Thyroid gland (tissue), 4 donors: Measurements from ENCODE around the gene ERO1A. TPM values are rescaled to one million over a fixed set of nuclear protein-coding genes. Genes with fewer than 3 reads are reported as not detected.

Source experiments
- DNase-seq, 2 donors: peaks; one replicate each; pipeline ENCODE4 v3.0.0-alpha.2; 2019
- H3K27ac ChIP-seq, 3 donors: fragments of 200-600 bp; sonication (generic); 1 replicate in 2 of 3; 2 replicates in 1 of 3; pipeline ENCODE4 v1.5.1; 2016 to 2019; ENCODE audit warnings: mild to moderate bottlenecking in 1 of 3, moderate library complexity in 1 of 3
- H3K27me3 ChIP-seq: fragments of 200-600 bp; sonication (generic); one replicate; pipeline ENCODE4 v1.5.1; 2019
- H3K36me3 ChIP-seq, 2 donors: fragments of 200-600 bp; sonication (generic); one replicate each; pipeline ENCODE4 v1.5.1; 2016 to 2019
- H3K4me1 ChIP-seq, 2 donors: fragments of 200-600 bp; sonication (generic); one replicate each; pipeline ENCODE4 v1.5.1; 2017 to 2019
- H3K4me3 ChIP-seq, 3 donors: fragments of 200-600 bp; sonication (generic); replicated peaks in 1 of 3; 1 replicate in 2 of 3; 2 replicates in 1 of 3; pipeline ENCODE4 v1.5.1; 2016; ENCODE audit warnings: mild to moderate bottlenecking in 1 of 3
- H3K9me3 ChIP-seq: fragments of 200-600 bp; sonication (generic); one replicate; pipeline ENCODE4 v1.5.1; 2017
- POLR2A ChIP-seq, 2 donors: fragments of 450-650 bp; IDR thresholded peaks; one replicate each; pipeline ENCODE4 v1.6.1; 2017; ENCODE audit warnings: antibody characterized with exemption in 2 of 2, mild to moderate bottlenecking in 2 of 2, moderate library complexity in 1 of 2
- WGBS, 2 donors: methylation state at CpG; one replicate each; pipeline ENCODE4 v1.1.5; 2017; 5-methylcytosine and 5-hydroxymethylcytosine counted together
- intact Hi-C: fragments of 100-400 bp; cut with DNase I; formaldehyde crosslinking; loops from one replicate; pipeline ENCODE4 v1.15.1; 2023
- total RNA-seq, 4 donors: library from RNA; depleted of rRNA; stranded (reverse); fragments of >200 nt; gene quantifications; one replicate each; pipeline ENCODE4 v1.2.3, GENCODE V29; 2016
- TF ChIP-seq, protein P1 (sequence below), 6 experiments: fragments of 200-600 bp in 3 of 6; fragments of 450-650 bp in 3 of 6; sonication (generic) in 3 of 6; IDR thresholded peaks; one replicate each; pipeline ENCODE4 v1.5.1; 2016 to 2019; ENCODE audit warnings: antibody characterized with exemption in 6 of 6, mild to moderate bottlenecking in 2 of 6, inconsistent platforms in 1 of 6, moderate library complexity in 1 of 6

Gene ERO1A
- total RNA-seq, 4 donors from 2014 or later = 32.2 to 55.9 (median 38.6) TPM

DNA sequence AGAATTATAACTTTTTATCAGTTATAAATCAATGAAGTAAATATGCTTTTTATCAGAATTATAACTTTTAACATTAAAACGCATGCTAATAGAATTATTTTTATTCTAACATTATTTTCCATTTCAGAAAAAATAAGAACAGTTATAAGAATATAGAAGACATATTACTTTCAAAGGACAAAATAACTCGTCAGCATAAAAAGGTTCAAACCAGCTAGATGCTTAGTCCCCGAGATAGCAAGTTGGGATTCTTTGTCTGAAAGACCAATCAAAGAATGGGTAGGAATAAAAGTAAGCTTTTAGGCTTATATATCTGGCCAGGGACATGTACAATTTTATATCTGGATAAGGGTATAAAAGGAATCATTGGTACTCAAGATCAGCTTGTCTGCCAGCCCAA is 76.8 kb downstream of the ERO1A start:
- WGBS, 2 donors = 94 to 96% methylated on average over 3 of the region's 3 CpGs
- no peaks in the 10 kb centered on the region for H3K27me3 ChIP-seq

DNA sequence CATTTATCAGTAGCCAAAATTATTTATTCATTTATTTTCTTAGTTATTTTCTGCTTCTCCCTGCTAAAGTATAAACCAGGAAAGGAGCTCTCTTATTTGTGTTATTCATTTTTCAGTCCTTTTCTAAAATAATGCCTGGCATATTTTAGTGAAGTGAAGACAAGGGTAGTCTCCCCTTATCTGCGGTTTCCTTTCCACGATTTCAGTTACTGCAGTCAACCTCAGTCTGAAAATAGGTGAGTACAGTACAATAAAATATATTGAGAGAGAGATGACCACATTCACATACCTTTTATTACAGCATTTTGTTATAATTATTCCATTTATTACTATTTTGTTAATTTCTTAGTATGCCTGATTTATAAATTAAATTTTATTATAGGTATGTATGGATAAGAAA is 85.2 kb downstream of the ERO1A start:
- Histone ChIP-seq H3K27me3 (no peaks in the 10 kb centered on the region), H3K9me3 (no peaks in the 10 kb centered on the region), H3K27ac (no peak overlapping the region), H3K4me3 (no peak overlapping the region), H3K36me3 (no peaks in the 10 kb centered on the region), H3K4me1 (no peaks in the 10 kb centered on the region)
- TF ChIP-seq, protein P1, sequence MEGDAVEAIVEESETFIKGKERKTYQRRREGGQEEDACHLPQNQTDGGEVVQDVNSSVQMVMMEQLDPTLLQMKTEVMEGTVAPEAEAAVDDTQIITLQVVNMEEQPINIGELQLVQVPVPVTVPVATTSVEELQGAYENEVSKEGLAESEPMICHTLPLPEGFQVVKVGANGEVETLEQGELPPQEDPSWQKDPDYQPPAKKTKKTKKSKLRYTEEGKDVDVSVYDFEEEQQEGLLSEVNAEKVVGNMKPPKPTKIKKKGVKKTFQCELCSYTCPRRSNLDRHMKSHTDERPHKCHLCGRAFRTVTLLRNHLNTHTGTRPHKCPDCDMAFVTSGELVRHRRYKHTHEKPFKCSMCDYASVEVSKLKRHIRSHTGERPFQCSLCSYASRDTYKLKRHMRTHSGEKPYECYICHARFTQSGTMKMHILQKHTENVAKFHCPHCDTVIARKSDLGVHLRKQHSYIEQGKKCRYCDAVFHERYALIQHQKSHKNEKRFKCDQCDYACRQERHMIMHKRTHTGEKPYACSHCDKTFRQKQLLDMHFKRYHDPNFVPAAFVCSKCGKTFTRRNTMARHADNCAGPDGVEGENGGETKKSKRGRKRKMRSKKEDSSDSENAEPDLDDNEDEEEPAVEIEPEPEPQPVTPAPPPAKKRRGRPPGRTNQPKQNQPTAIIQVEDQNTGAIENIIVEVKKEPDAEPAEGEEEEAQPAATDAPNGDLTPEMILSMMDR (IDR thresholded peaks at IDR 0.05) = no peak
- TF ChIP-seq POLR2A (IDR thresholded peaks at IDR 0.05) = no peak
- no peak for DNase-seq
- 95% methylated on average over 2 of the region's 2 CpGs for WGBS, 2 donors
- intact Hi-C loops = no loop called here

More for the DNA sequence above, 76.8 kb downstream of the ERO1A start:
- no peak overlapping the region for H3K4me3 ChIP-seq
- no peaks in the 10 kb centered on the region for H3K9me3 ChIP-seq
- no peaks in the 10 kb centered on the region for H3K36me3 ChIP-seq
- H3K27ac ChIP-seq = no peak overlapping the region
- H3K4me1 ChIP-seq = no peaks in the 10 kb centered on the region
- DNase-seq = no peak
- intact Hi-C loops = no loop called here
- TF ChIP-seq POLR2A (IDR thresholded peaks at IDR 0.05) = no peak
- TF ChIP-seq, protein P1 (IDR thresholded peaks at IDR 0.05) = no peak

DNA sequence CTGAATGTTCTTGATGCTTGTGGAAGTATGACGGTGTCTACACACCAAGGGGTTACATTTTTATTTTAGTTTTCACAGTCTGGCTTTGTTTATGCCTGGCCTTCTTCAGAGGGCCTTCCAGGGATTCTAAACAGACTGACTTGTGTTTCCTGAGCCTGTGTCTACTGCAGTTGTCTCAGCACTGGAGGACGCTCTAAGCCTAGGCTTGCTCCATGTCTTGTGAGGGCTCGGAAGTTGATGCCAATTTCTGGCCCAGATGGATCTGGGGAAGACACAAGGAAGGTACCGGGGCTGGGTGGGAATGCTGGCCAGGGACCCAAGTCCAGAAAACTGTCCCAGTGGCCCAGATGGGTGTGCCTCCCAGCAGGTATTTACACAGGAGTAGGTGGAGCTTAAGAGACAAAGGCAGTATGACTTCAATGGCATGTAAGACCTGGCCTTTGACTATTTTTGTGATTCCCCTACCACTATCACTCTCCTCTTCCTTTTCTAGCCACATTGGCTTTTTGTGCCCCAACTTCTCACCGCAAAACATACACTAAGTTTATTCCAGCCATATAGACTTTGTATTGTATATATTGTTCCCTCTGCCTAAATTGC is 85.8 kb downstream of the ERO1A start:
- H3K4me1 ChIP-seq = no peaks in the 10 kb centered on the region
- no peak overlapping the region for H3K4me3 ChIP-seq
- DNase-seq = no peak
- no peak overlapping the region for H3K27ac ChIP-seq
- TF ChIP-seq, protein P1 (IDR thresholded peaks at IDR 0.05) = no peak
- no peak for TF ChIP-seq POLR2A (IDR thresholded peaks at IDR 0.05)
- H3K9me3 ChIP-seq = no peaks in the 10 kb centered on the region
- H3K27me3 ChIP-seq = no peaks in the 10 kb centered on the region
- intact Hi-C loops = no loop called here
- no peaks in the 10 kb centered on the region for H3K36me3 ChIP-seq
- WGBS, 2 donors = 98 to 99% methylated on average over 4 to 5 of the region's 5 CpGs

DNA sequence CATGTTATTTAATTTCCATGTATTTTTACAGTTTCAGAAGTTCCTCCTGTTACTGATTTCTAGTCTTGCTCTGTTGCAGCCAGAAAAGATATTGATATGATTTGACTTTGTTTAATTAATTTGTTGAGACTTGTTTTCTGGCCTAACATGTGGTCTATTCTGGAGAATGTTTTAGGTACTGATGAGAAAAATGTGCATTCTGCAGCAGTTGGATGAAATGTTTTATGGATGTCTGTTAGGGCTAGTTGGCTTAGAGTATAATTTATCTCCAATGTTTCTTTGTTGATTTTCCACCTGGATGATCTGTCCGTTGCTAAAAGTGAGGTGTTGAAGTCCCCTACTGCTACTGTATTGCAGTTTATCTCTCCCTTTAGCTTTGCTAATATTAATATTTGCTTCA is 88.3 kb downstream of the ERO1A start:
- Histone ChIP-seq H3K27ac (no peak overlapping the region), H3K4me1 (no peaks in the 10 kb centered on the region), H3K27me3 (no peaks in the 10 kb centered on the region), H3K4me3 (no peak overlapping the region), H3K36me3 (no peaks in the 10 kb centered on the region), H3K9me3 (no peaks in the 10 kb centered on the region)
- no peak for DNase-seq
- intact Hi-C loops = no loop called here
- WGBS, 2 donors = 71 to 72% methylated on average over 1 of the region's 1 CpG
- TF ChIP-seq, protein P1 (IDR thresholded peaks at IDR 0.05) = no peak
- TF ChIP-seq POLR2A (IDR thresholded peaks at IDR 0.05) = no peak

DNA sequence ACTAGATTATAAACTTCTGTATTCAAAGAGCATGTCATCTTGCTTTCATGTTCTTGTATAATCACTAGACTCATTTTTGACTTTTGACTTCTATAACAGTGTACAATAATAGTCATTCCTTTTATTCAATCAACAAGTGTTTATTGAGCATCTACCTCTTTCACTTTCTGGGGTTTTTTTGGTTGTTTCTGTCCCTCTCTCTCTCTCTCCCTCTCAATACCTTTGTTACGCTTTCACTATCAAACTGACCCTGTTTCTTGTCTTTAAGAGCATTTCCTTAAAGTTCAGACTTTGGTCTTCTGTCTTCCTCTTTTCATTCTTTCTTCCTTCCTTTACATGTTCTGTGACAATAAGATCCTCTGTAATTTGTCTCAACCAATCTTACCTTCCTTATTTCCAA is 93.2 kb downstream of the ERO1A start:
- H3K4me3 ChIP-seq = no peak overlapping the region
- 87 to 97% methylated on average over 1 of the region's 1 CpG for WGBS, 2 donors
- H3K36me3 ChIP-seq = no peaks in the 10 kb centered on the region
- no peak for TF ChIP-seq POLR2A (IDR thresholded peaks at IDR 0.05)
- TF ChIP-seq, protein P1 (IDR thresholded peaks at IDR 0.05) = no peak
- no peak for DNase-seq
- H3K9me3 ChIP-seq = no peaks in the 10 kb centered on the region
- no peaks in the 10 kb centered on the region for H3K4me1 ChIP-seq
- intact Hi-C loops = no loop called here
- H3K27ac ChIP-seq = no peak overlapping the region
- no peaks in the 10 kb centered on the region for H3K27me3 ChIP-seq
